Mucosa of rectum (tissue), 2 donors: Measurements from ENCODE around the gene GLS.

ENCODE experiments used
- H3K27ac ChIP-seq, 2 donors: one replicate each; pipeline ENCODE4 v1.7.0; 2013; ENCODE audit warnings: inconsistent platforms in 2 of 2, low read depth in 2 of 2, low read length in 2 of 2
- H3K27me3 ChIP-seq, 2 donors: one replicate each; pipeline ENCODE4 v1.7.0; 2013; ENCODE audit warnings: low read length in 2 of 2; ENCODE audit not compliant: control insufficient read depth in 2 of 2, insufficient read depth in 2 of 2
- H3K36me3 ChIP-seq, 2 donors: one replicate each; pipeline ENCODE4 v1.7.0; 2013; ENCODE audit warnings: low read length in 2 of 2; ENCODE audit not compliant: control insufficient read depth in 2 of 2, insufficient read depth in 2 of 2
- H3K4me1 ChIP-seq, 2 donors: one replicate each; pipeline ENCODE4 v1.7.0; 2013; ENCODE audit warnings: low read length in 2 of 2, mild to moderate bottlenecking in 1 of 2; ENCODE audit not compliant: control insufficient read depth in 2 of 2, insufficient read depth in 2 of 2
- H3K4me3 ChIP-seq, 2 donors: one replicate each; pipeline ENCODE4 v1.7.0; 2013; ENCODE audit warnings: low read length in 2 of 2
- H3K9ac ChIP-seq, 2 donors: one replicate each; pipeline ENCODE4 v1.7.0; 2013; ENCODE audit warnings: low read length in 2 of 2, low read depth in 1 of 2, mild to moderate bottlenecking in 1 of 2
- H3K9me3 ChIP-seq, 2 donors: one replicate each; pipeline ENCODE4 v1.7.0; 2013; ENCODE audit warnings: low read length in 2 of 2; ENCODE audit not compliant: control insufficient read depth in 2 of 2
- donor health status: healthy.
- donor health status: Normal muscosa, but diverticular disease.

The GLS gene

DNA sequence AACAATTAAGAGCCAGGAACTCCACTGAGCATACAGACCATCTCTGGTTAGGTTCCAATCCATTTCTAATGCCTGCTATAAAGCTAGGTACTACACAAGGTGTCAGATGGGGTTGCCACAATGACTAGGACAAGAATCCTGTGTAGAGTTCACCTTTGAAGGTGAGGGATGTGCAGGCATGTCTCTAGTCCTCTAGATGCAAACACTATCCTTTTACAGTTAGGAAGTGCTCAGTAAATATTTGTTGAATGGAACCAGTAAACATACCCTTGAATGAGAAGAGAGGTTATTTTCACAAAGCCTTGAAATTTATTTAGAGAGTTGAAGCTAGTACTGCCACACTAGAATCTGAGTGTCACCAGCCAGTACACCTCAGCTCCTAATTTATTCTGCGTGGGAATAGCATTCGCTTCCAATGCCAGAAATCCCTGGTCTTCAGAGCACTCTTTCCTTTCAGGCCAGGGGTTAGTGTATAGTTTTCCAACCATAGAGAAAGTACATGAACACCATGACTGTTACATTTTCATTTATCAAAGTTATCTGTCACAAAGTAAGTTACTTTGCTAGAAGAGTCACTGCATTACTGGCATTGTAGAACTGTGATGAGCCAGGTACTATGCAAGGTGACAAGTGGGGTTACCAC, 85.1 kb downstream of the GLS start:
- H3K27me3 ChIP-seq, result no peaks in the 10 kb centered on the region
- H3K4me1 ChIP-seq, result no peaks in the 10 kb centered on the region
- H3K9ac ChIP-seq, result no peak overlapping the region
- H3K4me3 ChIP-seq, result no peak overlapping the region
- peaks cover 57 to 64% of the 10 kb centered on the region in 2 donors for H3K36me3 ChIP-seq
- H3K27ac ChIP-seq, result no peak overlapping the region
- no peaks in the 10 kb centered on the region for H3K9me3 ChIP-seq

DNA sequence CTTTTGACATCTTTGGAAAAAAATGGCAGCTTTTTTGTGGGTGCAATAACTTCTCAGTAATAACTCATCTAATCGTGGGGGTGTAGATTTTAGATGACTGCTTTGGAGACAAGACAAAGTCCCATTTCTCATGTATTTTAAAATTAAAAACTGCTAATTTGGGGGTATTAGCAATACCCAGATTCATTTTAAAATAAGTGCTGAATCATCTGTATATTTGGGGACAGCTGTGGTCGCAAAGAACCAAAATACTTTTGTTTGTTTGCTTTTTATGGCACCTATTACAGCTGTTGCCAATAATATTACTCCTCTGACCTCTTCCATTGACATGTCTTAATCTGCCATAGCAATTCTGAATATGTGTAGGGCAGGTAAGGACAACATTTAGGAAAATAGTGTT, 87.9 kb downstream of the GLS start:
- no peaks in the 10 kb centered on the region for H3K9me3 ChIP-seq
- no peaks in the 10 kb centered on the region for H3K27me3 ChIP-seq
- H3K4me1 ChIP-seq, result no peaks in the 10 kb centered on the region
- H3K4me3 ChIP-seq, result no peak overlapping the region
- peaks cover 72 to 73% of the 10 kb centered on the region in 2 donors for H3K36me3 ChIP-seq
- H3K9ac ChIP-seq, result no peak overlapping the region
- no peak overlapping the region for H3K27ac ChIP-seq

DNA sequence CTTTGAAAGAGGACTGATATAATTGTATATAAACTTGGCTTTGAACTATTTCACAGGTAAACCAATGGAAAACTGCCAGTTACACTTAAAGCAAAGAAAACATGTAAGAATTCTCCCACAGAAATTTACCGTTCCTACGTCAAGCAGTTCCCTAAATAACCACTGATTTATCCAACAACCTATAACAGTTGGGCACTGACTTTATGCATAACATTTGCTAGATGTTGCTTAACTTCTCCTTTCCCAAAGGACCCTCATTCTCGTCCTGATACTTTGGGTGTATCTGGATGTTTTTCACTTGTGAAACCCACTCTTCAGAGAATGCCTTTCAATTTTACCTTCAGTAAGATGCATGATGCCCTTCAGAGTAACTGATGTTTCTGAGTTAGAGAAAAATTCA, 89.5 kb downstream of the GLS start:
- H3K4me1 ChIP-seq, result no peaks in the 10 kb centered on the region
- no peak overlapping the region for H3K4me3 ChIP-seq
- peaks cover 77 to 78% of the 10 kb centered on the region in 2 donors for H3K36me3 ChIP-seq
- H3K27ac ChIP-seq, result no peak overlapping the region
- H3K9ac ChIP-seq, result no peak overlapping the region
- H3K27me3 ChIP-seq, result no peaks in the 10 kb centered on the region
- H3K9me3 ChIP-seq, result no peaks in the 10 kb centered on the region

DNA sequence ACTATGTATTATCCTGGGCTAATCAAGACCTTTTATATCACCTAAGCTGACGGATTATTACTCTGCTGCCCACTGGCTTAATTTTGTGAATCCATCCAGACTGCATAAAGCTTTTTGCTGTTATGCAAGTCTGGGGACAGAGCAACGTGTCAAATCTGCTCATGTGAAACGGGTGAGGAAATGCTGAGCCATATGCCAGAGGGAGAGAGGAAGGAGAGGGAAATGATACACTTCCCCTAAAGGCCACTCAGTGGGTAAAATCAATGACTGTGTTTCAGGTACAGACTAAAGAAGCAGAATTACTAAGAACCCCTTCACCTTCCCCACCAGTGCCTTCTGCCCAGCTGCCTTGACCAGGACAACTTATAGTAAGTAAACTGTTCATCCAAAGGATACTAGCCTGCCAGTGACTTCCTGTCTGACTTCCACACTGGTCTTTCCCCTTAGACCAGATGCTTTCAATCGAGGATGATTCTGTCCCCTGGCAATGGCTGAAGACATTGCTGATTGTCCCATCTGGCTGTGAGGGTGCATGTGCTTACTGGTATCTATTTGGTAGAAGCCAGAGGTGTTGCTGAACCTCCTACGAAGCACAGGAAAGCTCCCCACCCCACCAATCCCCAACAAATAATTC, 90.4 kb downstream of the GLS start:
- no peaks in the 10 kb centered on the region for H3K4me1 ChIP-seq
- no peak overlapping the region for H3K9ac ChIP-seq
- H3K4me3 ChIP-seq, result no peak overlapping the region
- no peaks in the 10 kb centered on the region for H3K9me3 ChIP-seq
- no peaks in the 10 kb centered on the region for H3K27me3 ChIP-seq
- H3K36me3 ChIP-seq, result peaks cover 77 to 80% of the 10 kb centered on the region in 2 donors
- no peak overlapping the region for H3K27ac ChIP-seq

DNA sequence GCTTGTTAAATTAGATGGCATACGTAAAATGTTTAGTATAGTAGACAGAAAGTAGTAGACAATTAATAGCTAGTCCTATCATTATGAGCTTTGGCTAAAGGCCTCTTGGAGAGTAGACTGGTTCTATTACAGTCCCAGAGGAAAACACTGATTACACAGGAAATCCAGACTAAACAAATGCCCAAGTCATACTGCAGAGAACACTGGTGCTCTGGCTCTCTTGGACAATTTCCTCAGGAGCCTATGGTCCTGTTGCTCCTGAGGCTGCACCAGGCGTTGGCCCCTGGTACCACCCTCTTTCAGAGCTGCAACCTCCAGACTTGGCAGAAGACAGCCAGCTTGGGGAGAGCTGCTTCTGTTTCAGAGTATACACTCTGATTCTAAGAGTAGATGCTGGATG, 91.6 kb downstream of the GLS start:
- no peak overlapping the region for H3K27ac ChIP-seq
- no peaks in the 10 kb centered on the region for H3K9me3 ChIP-seq
- no peak overlapping the region for H3K9ac ChIP-seq
- H3K36me3 ChIP-seq, result peaks cover 80 to 81% of the 10 kb centered on the region in 2 donors
- no peaks in the 10 kb centered on the region for H3K4me1 ChIP-seq
- no peaks in the 10 kb centered on the region for H3K27me3 ChIP-seq
- H3K4me3 ChIP-seq, result no peak overlapping the region

DNA sequence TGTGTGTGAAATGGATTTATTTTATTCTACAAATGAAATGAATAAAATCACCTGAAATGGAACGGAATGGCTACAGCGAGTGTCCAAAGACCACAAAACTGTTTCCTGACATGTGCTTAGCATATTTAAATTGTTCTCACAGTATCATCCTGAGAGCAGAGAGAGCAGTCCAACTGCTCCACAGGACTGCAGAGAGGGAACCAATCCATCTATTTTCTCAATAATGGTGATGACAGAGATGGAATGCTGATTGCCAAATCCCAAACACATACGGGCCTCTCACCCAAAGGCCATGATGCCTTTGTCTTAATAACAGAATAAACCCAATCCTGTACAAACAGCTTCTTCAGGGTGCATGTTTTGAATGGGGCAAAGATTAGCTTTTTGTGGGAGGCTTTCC, 92.2 kb downstream of the GLS start:
- Histone ChIP-seq H3K27ac (no peak overlapping the region), H3K4me3 (no peak overlapping the region), H3K36me3 (peaks cover 81 to 82% of the 10 kb centered on the region in 2 donors), H3K9me3 (no peaks in the 10 kb centered on the region), H3K4me1 (no peaks in the 10 kb centered on the region), H3K9ac (no peak overlapping the region), H3K27me3 (no peaks in the 10 kb centered on the region)

DNA sequence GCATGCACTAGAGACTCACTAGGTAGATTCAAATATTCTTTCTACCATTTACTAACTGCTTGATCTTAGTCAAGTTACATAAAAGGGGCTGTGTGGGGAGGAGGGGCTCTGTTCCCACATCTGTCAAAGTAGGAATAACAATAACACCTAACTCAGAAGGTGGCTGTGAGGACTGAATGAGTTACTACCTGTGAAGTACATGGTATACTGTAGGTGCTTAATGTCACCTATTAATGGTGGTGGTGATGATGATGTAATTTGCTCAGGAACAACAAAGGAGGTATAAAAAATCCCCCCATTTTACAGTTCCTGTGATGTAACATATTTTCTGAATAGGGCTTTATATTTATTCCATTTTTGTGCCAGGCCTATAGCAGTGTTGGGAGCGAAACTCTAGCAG, 92.6 kb downstream of the GLS start:
- H3K9me3 ChIP-seq, result no peaks in the 10 kb centered on the region
- peaks cover 81 to 82% of the 10 kb centered on the region in 2 donors for H3K36me3 ChIP-seq
- H3K9ac ChIP-seq, result no peak overlapping the region
- no peak overlapping the region for H3K27ac ChIP-seq
- H3K4me3 ChIP-seq, result no peak overlapping the region
- H3K27me3 ChIP-seq, result no peaks in the 10 kb centered on the region
- H3K4me1 ChIP-seq, result no peaks in the 10 kb centered on the region

DNA sequence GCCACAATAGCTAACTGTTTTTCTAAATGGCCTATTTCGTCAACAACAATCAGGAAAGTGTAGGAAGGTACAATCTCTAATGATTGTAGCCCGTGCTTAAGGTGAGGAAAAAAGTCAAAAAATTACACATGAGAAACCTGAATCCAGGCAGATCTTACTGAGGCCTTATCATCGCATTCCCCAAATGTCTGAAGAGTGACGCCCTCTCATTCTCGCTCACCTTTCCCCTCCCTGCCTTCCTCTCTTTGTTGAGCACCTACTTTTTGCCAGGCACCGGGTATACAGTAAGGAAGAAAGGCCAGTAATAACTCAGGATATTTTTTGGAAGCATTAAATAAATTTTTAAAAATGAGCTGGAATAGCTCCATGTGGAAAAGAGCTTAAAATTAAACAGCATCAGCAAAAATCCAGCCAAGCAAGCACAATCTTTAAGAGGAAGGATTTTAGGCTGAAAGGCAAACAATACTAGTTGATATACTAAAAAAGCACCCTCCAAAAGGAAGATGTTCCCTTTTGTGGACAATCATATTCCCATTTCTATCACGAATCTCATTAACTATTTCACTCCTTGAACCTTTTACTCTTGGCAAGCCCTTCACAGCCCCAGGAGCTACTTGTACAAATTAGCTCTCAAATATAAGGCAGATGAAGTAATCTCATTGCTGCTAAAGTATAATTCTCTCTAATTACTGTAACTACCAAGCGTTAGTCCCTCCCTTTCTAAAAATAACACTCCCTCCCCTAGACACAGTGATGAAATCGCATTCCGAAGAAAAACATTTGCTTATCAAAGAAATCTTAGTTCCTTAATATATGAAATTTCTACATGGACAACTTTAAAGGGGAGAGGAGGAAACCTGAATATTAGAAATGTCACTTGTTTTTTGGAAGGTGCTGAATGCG, 93.4 kb downstream of the GLS start:
- no peak overlapping the region for H3K4me3 ChIP-seq
- peaks cover 85 to 87% of the 10 kb centered on the region in 2 donors for H3K36me3 ChIP-seq
- no peaks in the 10 kb centered on the region for H3K9me3 ChIP-seq
- H3K27ac ChIP-seq, result no peak overlapping the region
- H3K9ac ChIP-seq, result no peak overlapping the region
- H3K4me1 ChIP-seq, result no peaks in the 10 kb centered on the region
- H3K27me3 ChIP-seq, result no peaks in the 10 kb centered on the region

DNA sequence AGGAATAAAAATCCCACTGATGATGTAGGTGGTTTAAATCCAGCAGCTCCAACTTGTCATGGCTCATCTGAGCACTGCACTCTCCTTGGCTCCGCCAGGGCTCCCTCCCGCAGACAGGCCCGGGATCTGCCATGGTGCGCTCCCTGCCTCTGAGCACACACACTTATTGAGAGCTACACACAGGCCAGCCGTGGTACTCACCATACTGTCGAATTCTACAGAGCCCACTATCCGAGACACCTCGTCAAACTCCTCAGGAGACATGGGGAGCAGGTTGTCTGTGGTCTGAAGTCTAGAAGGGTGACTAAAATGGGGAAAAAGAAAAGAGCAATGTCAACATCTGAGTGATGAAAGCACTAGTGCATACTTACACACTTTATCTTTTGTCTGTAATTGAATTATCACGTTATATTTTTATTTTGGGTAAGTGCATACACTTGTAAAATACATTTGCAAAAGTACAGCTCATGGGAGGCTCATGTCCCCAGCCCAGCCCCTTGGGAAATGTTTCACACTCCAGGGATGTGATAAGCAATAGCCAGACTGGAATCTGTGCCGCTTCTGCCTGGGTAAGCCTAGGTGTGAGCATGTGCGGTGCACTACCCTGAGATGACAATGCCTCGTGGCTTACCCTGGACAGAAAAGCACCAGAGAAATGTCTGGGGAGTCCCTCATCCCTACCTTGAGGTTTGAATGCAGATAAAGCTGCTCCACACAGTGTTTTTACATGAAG, 94.2 kb downstream of the GLS start:
- Histone ChIP-seq H3K4me3 (no peak overlapping the region), H3K9me3 (no peaks in the 10 kb centered on the region), H3K4me1 (no peaks in the 10 kb centered on the region), H3K27me3 (no peaks in the 10 kb centered on the region), H3K36me3 (peaks cover 87 to 88% of the 10 kb centered on the region in 2 donors), H3K27ac (no peak overlapping the region), H3K9ac (no peak overlapping the region)
